ENCODE measurements around the gene PHLDA1.

- no peak for TF ChIP-seq CTCF (IDR thresholded peaks at IDR 0.05 in 2 of 3, conservative IDR thresholded peaks at IDR 0.05 in 1 of 3; ENCODE audit: control insufficient read depth in 2 of 3, extremely low read depth in 1 of 3, insufficient read depth in 1 of 3, low read depth in 3 of 3, low read length in 3 of 3)
- no peak for TF ChIP-seq ZNF687 (IDR thresholded peaks at IDR 0.05)
- TF ChIP-seq SRF (IDR thresholded peaks at IDR 0.05; ENCODE audit: low read depth in 2 of 2, low read length in 2 of 2), result no peak
- TF ChIP-seq E4F1 (IDR thresholded peaks at IDR 0.05; ENCODE audit: borderline replicate concordance, partially characterized antibody), result no peak
- TF ChIP-seq SMC3 (IDR thresholded peaks at IDR 0.05; ENCODE audit: borderline replicate concordance, low read length), result no peak
- no peak for TF ChIP-seq ZNF274 (IDR thresholded peaks at IDR 0.05; ENCODE audit: insufficient read depth, insufficient read length)
- TF ChIP-seq EZH2 (IDR thresholded peaks at IDR 0.05; ENCODE audit: borderline replicate concordance, control insufficient read depth, low read depth, low read length), result no peak
- no peak for TF ChIP-seq STAT3 (IDR thresholded peaks at IDR 0.05; ENCODE audit: low read depth, low read length)
- TF ChIP-seq ELK1 (IDR thresholded peaks at IDR 0.05; ENCODE audit: low read depth, low read length), result no peak
- no peak for TF ChIP-seq MAX (IDR thresholded peaks at IDR 0.05; ENCODE audit: low read depth, low read length)
- no peak for TF ChIP-seq ZBTB33 (IDR thresholded peaks at IDR 0.05)
- TF ChIP-seq CEBPB (IDR thresholded peaks at IDR 0.05; ENCODE audit: borderline replicate concordance in 1 of 2, low read depth in 2 of 2, low read length in 2 of 2), result no peak
- TF ChIP-seq ZBED1 (IDR thresholded peaks at IDR 0.05; ENCODE audit: borderline replicate concordance), result no peak
Observed at GRCh38 chr12:76024102-76024781, 7.3 kb downstream of the PHLDA1 start.
